ENCODE results near the gene ACBD4. TPM values are rescaled to one million over a fixed set of nuclear protein-coding genes. Genes with fewer than 3 reads are reported as not detected.

Gene ACBD4
- total RNA-seq (2021; ENCODE audit: unreplicated experiment), result 7.7 TPM
- 10.3 TPM for polyA plus RNA-seq (2012; ENCODE audit: insufficient read length)
- Bru-seq, nascent RNA, result percentile 45 among the genes with signal in this experiment
- percentile 52 among the genes with signal in this experiment for BruChase-seq, experiment 1, labeled RNA remaining after a 2-hour chase
- BruChase-seq, experiment 2, labeled RNA remaining after a 6-hour chase, result percentile 52 among the genes with signal in this experiment
- long read RNA-seq, partial matches to known transcripts, result 3 of 5 reads
- long read RNA-seq, other reads (novel, unspliced or antisense), result 1 of 5 reads

- peak; percentile 76 for ATAC-seq
- no TSS peak for BruUV-seq (replicated peaks)
- Histone ChIP-seq H3K36me3 (ENCODE audit: control insufficient read depth, insufficient read depth, low read length) (no peaks in the 10 kb centered on the region; the same call in 1 of the 2 replicates), H3K9me3 (ENCODE audit: control insufficient read depth, insufficient read depth, low read depth, low read length) (no peaks in the 10 kb centered on the region), H3K27me3 (ENCODE audit: control insufficient read depth, insufficient read depth, low read length) (no peaks in the 10 kb centered on the region), H3K4me3 (ENCODE audit: low read depth in 2 of 2, low read length in 2 of 2) (peak within 1 kb of the TSS; percentile 59 to 67), H3K4me1 (ENCODE audit: control insufficient read depth, insufficient read depth, low read length) (peaks cover 14% of the 10 kb centered on the region; the same call in 1 of the 2 replicates), H3K27ac (ENCODE audit: low read length) (peak within 1 kb of the TSS; percentile 80)
- ChIA-PET POLR2A (interaction anchor here (0.6 to 1.2 kb wide), 2 partner anchors 13 to 23 kb away, joined by 3 to 5 read pairs; partner anchors contain the start of gene HEXIM1), CTCF (interaction anchor here (0.6 to 2.9 kb wide), 17 partner anchors 10 to 226 kb away, joined by 3 to 58 read pairs (median 5); partner anchors contain the start of gene HEXIM1)
- in situ Hi-C loops (cut with HindIII; ENCODE audit: low pct_unique_long_range_greater_than_20kb, low sequenced_read_pairs), result no loop called here
- peak; percentile 83 for DNase-seq (ENCODE audit: low read depth, low spot score)
- 0 out of 2 replicates have a peak, but pooled peaks have one; percentile 32 for TF ChIP-seq POLR2AphosphoS5 (IDR thresholded peaks at IDR 0.05; ENCODE audit: low read depth, low read length)
- no peak for TF ChIP-seq SIN3A (IDR thresholded peaks at IDR 0.05; ENCODE audit: borderline replicate concordance, insufficient read depth, low read depth, low read length)
- peak; percentile 99 for TF ChIP-seq CTCF (IDR thresholded peaks at IDR 0.05)
- intact Hi-C loops (cut with micrococcal nuclease; ENCODE audit: unreplicated experiment), result loop anchor here (1.0 kb wide), 1 partner anchor 63 kb away; no protein-coding TSS in a partner anchor
These were observed at the start of gene ACBD4 for GRCh38 chr17:45135192-45135977. Gene ACBD4 (plus strand): TSS chr17:45135687. CDS start chr17:45136145, 458 bp downstream.

- H3K4me3 ChIP-seq (ENCODE audit: low read depth in 2 of 2, low read length in 2 of 2), result no peak overlapping the region
- BruUV-seq (replicated peaks), result no TSS peak
- ChIA-PET POLR2A (no interaction called here), CTCF (interaction anchor here (0.7 kb wide), 1 partner anchor 45 kb away, joined by 3 read pairs; no protein-coding TSS in a partner anchor)
- H3K27ac ChIP-seq (ENCODE audit: low read length), result no peak overlapping the region
- H3K36me3 ChIP-seq (ENCODE audit: control insufficient read depth, insufficient read depth, low read length), result peaks cover 14% of the 10 kb centered on the region
- ATAC-seq, result no peak
- TF ChIP-seq REST (IDR thresholded peaks at IDR 0.05; ENCODE audit: insufficient read depth in 1 of 2, low read depth in 2 of 2, low read length in 1 of 2) (no peak), CTCF (IDR thresholded peaks at IDR 0.05) (no peak), SIN3A (IDR thresholded peaks at IDR 0.05; ENCODE audit: borderline replicate concordance, insufficient read depth, low read depth, low read length) (no peak), POLR2AphosphoS5 (IDR thresholded peaks at IDR 0.05; ENCODE audit: low read depth, low read length) (no peak), TCF7L2 (IDR thresholded peaks at IDR 0.05; ENCODE audit: low read depth, low read length) (no peak)
- intact Hi-C loops (cut with micrococcal nuclease; ENCODE audit: unreplicated experiment) (no loop called here), in situ Hi-C loops (cut with HindIII; ENCODE audit: low pct_unique_long_range_greater_than_20kb, low sequenced_read_pairs) (no loop called here)
- H3K27me3 ChIP-seq (ENCODE audit: control insufficient read depth, insufficient read depth, low read length), result no peaks in the 10 kb centered on the region
- DNase-seq (ENCODE audit: low read depth, low spot score), result no peak
- no peaks in the 10 kb centered on the region; the same call in 1 of the 2 replicates for H3K4me1 ChIP-seq (ENCODE audit: control insufficient read depth, insufficient read depth, low read length)
- no peaks in the 10 kb centered on the region for H3K9me3 ChIP-seq (ENCODE audit: control insufficient read depth, insufficient read depth, low read depth, low read length)
These were observed 49.1 kb upstream of the ACBD4 start for GRCh38 chr17:45086391-45086790.

All from Panc1 (cell line).